ENCODE measurements around the gene SERPINB8. TPM values are rescaled to one million over a fixed set of nuclear protein-coding genes. Genes with fewer than 3 reads are reported as not detected.

Gene SERPINB8
- total RNA-seq, 2 donors from 2014 or later = 19.3 to 37.8 TPM

DNA sequence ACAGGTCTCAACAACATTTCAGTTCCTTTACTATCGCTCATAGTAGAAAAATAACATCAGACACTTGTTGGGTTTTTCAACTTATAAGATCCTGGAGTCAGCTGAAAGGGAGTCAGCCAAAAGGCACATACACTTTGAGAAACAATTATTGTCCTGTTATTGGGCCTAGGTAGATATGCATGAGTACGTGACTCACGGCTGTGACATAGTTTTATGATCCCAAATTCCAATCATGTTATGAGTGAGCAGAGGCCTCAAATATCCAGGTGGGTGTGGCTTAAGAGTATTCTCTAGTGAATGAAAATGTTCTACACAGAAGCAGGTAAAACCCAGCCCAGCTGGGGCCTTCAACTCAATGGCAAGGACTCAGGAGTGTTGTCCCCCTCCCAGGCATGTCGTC lies 27.2 kb downstream of the SERPINB8 start:
- intact Hi-C loops (cut with DNase I, micrococcal nuclease) = no loop called here
- DNase-seq (no peak), ATAC-seq (peak; percentile 39)

DNA sequence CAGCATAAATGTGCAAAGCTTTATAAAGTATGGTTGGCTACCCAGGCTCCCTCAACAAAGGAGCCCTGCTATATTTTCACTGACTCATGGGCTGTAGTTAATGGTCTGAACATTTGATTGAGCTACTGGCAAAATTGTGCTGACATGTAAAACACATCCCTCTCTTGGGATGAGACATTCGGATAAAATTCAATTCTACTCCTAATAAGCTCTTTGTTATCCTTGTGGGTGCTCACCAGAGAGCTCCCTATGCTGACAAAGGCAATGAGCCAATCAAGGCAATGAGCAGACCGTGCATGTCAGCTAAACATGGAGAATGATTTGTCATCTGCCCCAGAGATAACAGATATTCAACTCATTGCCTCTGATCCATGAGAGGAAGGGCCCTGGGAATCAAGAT lies 27.7 kb downstream of the SERPINB8 start:
- DNase-seq (no peak), ATAC-seq (no peak)
- intact Hi-C loops (cut with DNase I, micrococcal nuclease) = no loop called here

DNA sequence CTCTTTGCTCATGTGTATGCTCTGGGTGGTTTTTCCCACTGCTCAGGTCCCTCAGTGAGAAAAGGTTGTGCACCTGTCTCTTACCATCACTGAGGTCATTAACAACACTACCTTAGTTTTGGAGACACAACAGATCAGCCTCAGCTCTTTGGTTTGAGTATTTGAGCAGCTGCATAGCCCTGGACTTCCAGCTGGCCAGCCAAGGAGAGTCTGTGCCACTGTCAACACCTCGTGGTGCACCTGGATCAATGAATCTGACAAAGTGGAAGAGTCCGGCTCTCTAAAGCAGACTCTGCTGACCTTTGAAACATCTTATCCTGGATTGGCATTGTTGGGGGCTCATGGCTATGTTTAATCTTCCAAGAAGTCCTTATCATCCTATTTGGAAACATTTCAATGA lies 30.0 kb downstream of the SERPINB8 start:
- no peak for ATAC-seq
- intact Hi-C loops (cut with DNase I, micrococcal nuclease) = no loop called here

DNA sequence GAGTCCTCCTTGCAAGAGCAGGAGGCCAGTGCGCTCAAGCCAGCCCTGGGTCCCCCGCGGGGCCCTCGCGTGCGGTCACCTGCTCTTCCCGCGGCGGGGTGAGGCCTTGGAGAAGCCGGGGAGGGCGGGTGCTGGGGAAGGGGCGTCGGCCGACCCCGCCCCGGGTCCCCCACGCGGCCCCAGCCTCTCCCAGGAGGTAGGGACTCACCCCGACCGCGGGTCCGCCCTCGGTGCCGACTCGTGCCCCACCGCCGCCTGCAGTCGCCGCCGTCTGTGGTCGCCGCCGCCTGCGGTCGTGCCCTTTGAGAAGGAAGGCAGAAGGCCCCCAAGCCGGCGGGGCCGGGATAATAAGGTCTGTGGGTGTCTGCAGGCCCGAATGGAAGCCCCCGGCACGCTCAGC lies 32.7 kb downstream of the SERPINB8 start:
- DNase-seq (no peak), ATAC-seq (no peak)
- intact Hi-C loops (cut with DNase I, micrococcal nuclease) = no loop called here

More for the DNA sequence above, 30.0 kb downstream of the SERPINB8 start:
- DNase-seq = no peak

DNA sequence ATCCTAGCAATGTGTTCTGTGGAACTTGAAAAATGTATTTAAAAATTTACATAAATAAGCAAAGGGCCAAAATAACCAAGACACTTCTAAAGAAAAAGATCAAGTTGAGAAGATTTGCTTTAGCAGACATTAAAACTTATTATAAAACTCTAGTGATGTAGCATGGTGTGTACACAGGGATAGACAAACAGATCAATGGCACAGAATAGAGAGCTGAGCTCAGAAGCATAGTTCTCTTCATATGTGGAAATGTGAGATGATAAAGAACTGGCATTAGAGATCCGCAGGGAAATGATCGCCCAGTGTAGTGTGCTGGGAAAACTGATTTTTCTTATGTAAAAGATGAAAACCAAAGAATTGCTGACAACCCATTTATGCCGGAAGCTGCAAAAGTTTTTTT lies 39.4 kb downstream of the SERPINB8 start:
- intact Hi-C loops (cut with DNase I, micrococcal nuclease) = no loop called here
- DNase-seq (no peak), ATAC-seq (no peak)

DNA sequence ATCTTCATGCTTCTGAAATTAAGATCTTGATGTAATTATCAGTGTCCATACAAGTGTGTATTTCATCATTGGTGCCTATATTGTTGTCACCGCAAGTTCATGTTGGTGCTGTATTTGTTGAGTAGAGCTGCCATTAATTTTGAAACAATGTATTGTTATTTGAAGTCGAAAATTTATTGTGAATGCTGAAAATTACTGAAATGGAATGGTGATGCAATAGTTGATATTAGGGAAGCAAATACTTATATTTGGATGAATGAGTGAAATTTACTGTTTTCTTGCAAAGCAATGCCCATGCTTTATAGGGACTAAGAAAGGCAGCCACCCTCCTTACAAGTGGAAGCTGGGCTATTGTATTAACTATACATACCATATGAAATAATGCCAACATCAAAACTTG lies 41.6 kb downstream of the SERPINB8 start:
- intact Hi-C loops (cut with DNase I, micrococcal nuclease) = no loop called here

DNA sequence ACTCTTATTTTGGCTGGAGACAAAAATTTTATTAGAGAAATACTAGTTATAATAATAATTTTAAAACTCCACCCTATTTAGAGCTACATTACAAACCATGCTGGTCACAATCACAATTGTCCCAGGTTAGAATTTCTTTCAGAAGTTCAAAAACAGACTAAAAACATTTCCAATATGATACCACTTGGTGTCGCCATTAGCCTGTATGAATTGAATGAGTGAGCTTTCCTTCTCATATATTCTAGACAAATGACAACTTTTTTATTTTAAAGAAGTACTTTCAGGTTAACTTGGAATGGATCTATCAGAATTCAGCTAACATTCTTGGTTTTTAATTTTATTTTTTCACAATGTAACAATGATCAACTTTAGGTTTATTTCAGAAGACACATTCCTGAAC lies 48.0 kb downstream of the SERPINB8 start:
- DNase-seq (no peak), ATAC-seq (no peak)
- intact Hi-C loops (cut with DNase I, micrococcal nuclease) = no loop called here

More for the DNA sequence above, 41.6 kb downstream of the SERPINB8 start:
- no peak for DNase-seq
- no peak for ATAC-seq

DNA sequence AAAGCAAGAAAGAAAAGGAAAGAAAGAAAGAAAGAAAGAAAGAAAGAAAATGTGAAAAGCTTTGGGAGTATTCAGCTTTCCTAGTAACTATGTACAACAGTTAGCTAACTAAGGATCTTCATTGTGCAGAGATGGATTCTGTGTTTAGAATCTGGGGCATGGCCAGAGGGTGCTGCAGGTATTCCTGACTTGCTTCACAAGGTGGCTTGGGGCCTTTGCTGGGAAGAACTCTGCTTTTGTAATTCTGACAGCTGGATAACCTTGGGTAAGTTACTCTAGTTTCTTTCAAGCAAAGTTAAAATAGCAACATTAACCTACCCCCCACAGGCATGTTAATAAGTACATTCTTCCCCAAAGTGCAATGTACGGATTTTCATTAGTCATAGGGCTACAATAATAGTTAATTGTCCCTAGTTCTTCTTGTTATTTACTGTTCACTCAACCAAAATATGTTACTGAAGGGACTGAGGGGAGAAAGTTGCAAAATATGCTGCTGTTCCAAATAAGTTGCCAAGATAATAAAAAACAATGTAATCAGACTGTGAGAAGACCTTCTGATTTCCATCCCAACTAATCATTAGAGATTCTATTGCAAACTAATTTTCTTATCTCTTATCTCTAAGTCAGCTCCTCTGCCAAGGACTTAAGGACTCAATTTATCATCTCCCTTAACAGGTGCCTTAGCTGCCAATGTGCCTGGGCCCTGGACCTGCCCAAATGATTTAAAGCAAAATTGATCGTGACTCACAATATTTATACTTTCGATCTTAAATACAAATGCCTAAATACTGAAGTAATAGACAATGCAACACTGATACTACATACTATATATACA lies 50.3 kb downstream of the SERPINB8 start:
- ATAC-seq (no peak), DNase-seq (no peak)
- intact Hi-C loops (cut with DNase I, micrococcal nuclease) = no loop called here

DNA sequence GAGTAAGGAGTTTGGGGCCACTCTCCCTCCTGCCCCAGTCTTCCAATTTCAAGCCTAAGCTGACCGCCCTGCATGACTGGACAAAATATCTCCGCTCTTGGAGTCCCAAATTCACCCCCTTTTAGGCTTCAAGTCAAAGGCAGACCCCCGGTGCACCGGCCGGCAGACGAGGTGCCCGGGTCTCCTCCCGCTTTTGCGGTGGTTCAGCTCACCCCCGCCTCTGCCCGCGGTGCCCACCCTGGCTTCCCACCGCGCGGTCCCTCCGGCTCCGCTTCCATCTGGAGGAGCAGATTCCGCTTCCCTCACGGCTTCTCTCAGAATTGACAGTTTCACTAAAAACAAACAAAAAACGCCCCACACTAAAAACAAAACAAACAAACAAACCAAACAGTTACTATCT lies 56.5 kb downstream of the SERPINB8 start:
- DNase-seq (no peak), ATAC-seq (no peak)
- intact Hi-C loops (cut with DNase I, micrococcal nuclease) = no loop called here

DNA sequence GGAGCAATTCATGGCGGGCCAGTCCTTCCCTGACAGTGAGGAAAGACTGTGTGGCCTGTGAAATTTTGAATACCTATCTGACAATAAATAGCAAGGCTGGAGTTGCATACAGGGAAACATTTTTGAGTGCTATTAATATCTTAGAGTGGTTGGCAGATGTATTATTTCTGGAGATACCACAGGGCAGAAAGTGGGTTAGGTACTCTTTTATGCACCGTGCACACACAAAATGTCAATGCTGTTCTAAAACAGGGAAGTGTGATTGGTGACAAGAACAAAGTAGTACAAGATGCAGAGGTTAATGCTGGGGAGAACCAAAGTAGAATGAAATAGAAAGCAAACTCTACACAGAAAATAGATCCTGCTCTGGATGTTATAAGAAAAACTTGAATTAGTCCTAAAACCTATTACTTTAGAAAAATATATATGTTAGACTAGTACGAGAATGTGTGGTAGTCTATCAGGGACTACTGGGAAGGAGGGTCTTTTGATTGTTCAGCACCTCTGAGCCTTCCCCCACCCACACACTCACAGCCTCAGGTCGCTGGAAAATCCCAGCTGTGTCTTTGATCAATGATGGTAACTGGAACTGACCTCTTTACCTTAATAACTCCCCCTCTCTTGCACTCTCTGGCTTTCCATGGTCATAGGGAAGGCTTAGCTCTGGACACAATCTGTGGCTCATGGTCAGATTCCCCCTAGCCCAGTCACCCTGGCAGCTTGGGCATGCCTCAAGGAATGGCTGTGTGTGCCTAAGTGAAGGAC lies 58.2 kb downstream of the SERPINB8 start:
- intact Hi-C loops (cut with DNase I, micrococcal nuclease) = no loop called here
- DNase-seq (no peak), ATAC-seq (no peak)

DNA sequence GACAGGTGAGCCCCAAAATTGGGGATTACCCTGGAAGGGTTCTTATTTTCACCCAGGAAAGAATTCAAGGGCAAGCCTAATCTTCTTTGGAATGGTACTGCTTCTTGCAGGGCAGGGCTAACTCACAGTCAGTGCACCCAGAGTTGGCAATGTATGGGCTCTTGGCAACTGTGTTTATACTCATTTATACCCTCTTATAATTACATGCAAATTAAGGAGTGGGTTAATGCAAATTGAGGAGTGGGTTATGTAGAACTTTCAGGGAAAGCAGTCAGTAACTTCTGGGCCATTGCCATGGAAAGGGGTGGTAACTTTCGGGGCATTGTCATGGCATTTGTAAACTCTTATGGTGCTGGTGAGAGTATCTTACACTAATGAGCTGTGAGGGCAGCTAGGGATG lies 59.2 kb downstream of the SERPINB8 start:
- intact Hi-C loops (cut with DNase I, micrococcal nuclease) = no loop called here
- DNase-seq (no peak), ATAC-seq (no peak)

DNA sequence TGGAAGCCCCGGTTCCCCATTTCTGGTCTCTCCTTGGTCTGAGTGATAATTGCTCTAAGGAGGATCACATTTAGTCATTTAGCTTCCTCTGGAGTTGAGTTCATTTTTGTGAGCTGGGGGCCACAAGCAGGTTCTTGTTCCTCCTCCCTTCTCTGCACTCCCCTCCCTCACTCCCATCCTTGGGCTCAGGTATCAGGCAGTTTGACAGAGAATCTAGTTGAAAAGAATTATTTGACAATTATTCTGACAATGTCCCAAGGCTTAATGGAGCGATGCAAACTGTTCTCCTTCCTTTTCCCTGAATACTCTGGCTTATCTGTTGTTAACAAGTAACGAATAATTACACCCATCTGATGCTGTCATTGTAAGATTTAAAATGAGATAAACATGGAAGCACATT lies 61.5 kb downstream of the SERPINB8 start:
- DNase-seq (no peak), ATAC-seq (no peak)
- intact Hi-C loops (cut with DNase I, micrococcal nuclease) = no loop called here

DNA sequence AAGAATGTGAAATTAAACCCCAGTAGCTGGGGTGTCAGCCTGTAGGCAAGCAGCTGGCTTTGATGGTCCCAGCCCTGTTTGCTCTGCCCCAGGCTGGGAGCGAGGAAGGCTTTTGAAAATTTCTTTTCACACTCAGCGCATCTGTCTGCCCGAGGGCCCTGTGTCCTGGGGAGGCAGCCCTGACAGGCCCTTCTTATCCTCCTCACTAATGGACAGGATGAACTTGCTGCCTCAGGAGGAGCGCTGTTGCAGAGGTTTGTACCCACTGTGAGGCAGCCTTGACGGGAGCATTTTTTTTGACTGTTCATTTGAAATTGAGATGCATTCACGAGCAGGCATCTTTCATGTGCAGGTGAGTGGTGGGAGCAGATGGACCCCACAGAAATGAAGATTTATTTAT lies 62.4 kb downstream of the SERPINB8 start:
- intact Hi-C loops (cut with DNase I, micrococcal nuclease) = no loop called here
- DNase-seq (no peak), ATAC-seq (no peak)

DNA sequence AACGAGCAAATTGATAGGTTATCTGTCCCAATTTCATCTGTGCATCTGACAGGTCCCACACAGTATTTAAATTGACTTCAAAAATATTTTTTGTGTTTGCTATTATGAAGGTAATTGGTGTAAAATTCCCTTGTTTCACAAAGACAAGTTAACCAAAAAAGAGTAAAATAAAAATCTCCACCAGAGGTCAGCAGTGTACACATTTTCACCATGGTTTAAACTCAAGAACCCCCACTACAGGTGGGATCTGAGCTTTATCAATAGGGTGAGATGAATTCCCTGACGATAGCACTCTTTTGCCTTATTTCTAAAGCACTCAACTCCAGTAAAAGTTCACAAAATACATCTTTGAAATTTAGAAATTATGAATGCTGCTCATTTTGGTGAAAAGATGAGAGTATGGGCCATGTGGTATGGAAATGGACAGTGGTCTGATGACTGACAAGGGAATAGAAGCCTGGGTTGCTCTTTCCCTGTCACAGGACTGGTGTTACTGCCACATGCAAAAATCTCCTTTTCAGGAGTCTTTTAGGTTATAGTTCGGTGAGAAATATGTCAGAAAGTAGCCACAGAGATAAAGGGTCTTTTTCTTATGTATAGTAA lies 68.0 kb downstream of the SERPINB8 start:
- DNase-seq (no peak), ATAC-seq (no peak)
- intact Hi-C loops (cut with DNase I, micrococcal nuclease) = no loop called here

Other genes with a start within 250 kb of the SERPINB8 start
- gene SERPINB7, start 194.7 kb upstream of the SERPINB8 start, total RNA-seq = under 1 TPM in 1 of 2 donors, not detected in 1; 0.22 TPM
- gene SERPINB2, start 82.4 kb upstream of the SERPINB8 start, total RNA-seq = not detected
- not detected for gene SERPINB10, start 62.1 kb upstream of the SERPINB8 start, total RNA-seq
- under 1 TPM in 1 of 2 donors, not detected in 1; 0.55 TPM for gene HMSD, start 20.8 kb upstream of the SERPINB8 start, total RNA-seq
- gene LINC00305, start 179.0 kb downstream of the SERPINB8 start, total RNA-seq = not detected

Data from left colon (tissue), 2 donors.